Body of pancreas (tissue), 4 donors: Measurements from ENCODE around the gene GTF3C5. TPM values are rescaled to one million over a fixed set of nuclear protein-coding genes. Genes with fewer than 3 reads are reported as not detected.
"Not testable (repeated sequence)": the region's sequence is repeated elsewhere in the genome, so short reads cannot be mapped to it uniquely, and the experiment has no call there.

Source experiments
- ATAC-seq: fragments of 150-250 bp; one replicate; pipeline ENCODE4 v1.9.1; 2016
- DNase-seq, 4 donors: peaks; one replicate each; pipeline ENCODE4 v3.0.0-alpha.2; 2019
- H3K27ac ChIP-seq, 4 donors: fragments of 200-600 bp; sonication (generic); 1 replicate in 3 of 4; 2 replicates in 1 of 4; pipeline versions ENCODE4 v1.5.1 to v1.6.1; 2016 to 2019; ENCODE audit warnings: mild to moderate bottlenecking in 1 of 4, mixed read lengths in 1 of 4, moderate library complexity in 1 of 4
- H3K27me3 ChIP-seq, 2 donors: fragments of 200-600 bp; sonication (generic); one replicate each; pipeline ENCODE4 v1.6.0; 2016; ENCODE audit warnings: mild to moderate bottlenecking in 1 of 2
- H3K36me3 ChIP-seq, 2 donors: fragments of 200-600 bp; sonication (generic); replicated peaks in 1 of 2; 2 replicates each; pipeline ENCODE4 v1.5.1; 2016; ENCODE audit warnings: low read depth in 2 of 2; ENCODE audit not compliant: insufficient read depth in 1 of 2
- H3K4me1 ChIP-seq: fragments of 200-600 bp; sonication (generic); one replicate; pipeline ENCODE4 v1.6.0; 2016
- H3K4me3 ChIP-seq, 2 donors: fragments of 200-600 bp; sonication (generic); 1 replicate in 1 of 2; 2 replicates in 1 of 2; pipeline ENCODE4 v1.5.1; 2016 to 2019
- H3K9me3 ChIP-seq, 3 donors: fragments of 200-600 bp; sonication (generic); 1 replicate in 2 of 3; 2 replicates in 1 of 3; pipeline ENCODE4 v1.5.1; 2016
- CTCF ChIP-seq, 7 experiments: fragments of 450-650 bp in 4 of 7; fragments of 200-600 bp in 3 of 7; sonication (generic) in 3 of 7; IDR thresholded peaks; one replicate each; pipeline ENCODE4 v1.5.1; 2016 to 2019; ENCODE audit warnings: antibody characterized with exemption in 7 of 7
- POLR2A ChIP-seq, 3 donors: fragments of 450-650 bp; IDR thresholded peaks; one replicate each; pipeline ENCODE4 v1.6.1; 2016; ENCODE audit warnings: antibody characterized with exemption in 3 of 3, mild to moderate bottlenecking in 2 of 3
- WGBS, 2 donors: methylation state at CpG; one replicate each; pipeline ENCODE4 v1.1.5; 2017; 5-methylcytosine and 5-hydroxymethylcytosine counted together
- intact Hi-C: fragments of 100-400 bp; cut with DNase I; formaldehyde crosslinking; loops from one replicate; pipeline ENCODE4 v1.15.1; 2023
- total RNA-seq, 2 donors: library from RNA; depleted of rRNA; stranded (reverse); fragments of >200 nt; gene quantifications; one replicate each; pipeline ENCODE4 v1.1.0, GENCODE V29; 2016

The GTF3C5 gene
- total RNA-seq, 2 donors from 2014 or later: 43.1 to 57.7 TPM

- TF ChIP-seq CTCF (IDR thresholded peaks at IDR 0.05) (no peak), POLR2A (IDR thresholded peaks at IDR 0.05) (peak; percentile 48 to 68 (median 51))
- peak; percentile 55 to 74 (median 59) for DNase-seq
Observed at GRCh38 chr9:133067813-133068212, 37.0 kb downstream of the GTF3C5 start.

GRCh38 chr9:133068431-133068830 is 37.6 kb downstream of the GTF3C5 start:
- H3K27me3 ChIP-seq, intact Hi-C loops, H3K36me3 ChIP-seq, ATAC-seq, H3K9me3 ChIP-seq, H3K4me3 ChIP-seq: not testable (repeated sequence)
- peaks cover 22% of the 10 kb centered on the region for H3K4me1 ChIP-seq
- peak in 1 of 4 donors; percentile 15 for DNase-seq
- WGBS, 2 donors: 23% methylated on average over 3 of the region's 15 CpGs; no CpG with 5 or more reads in 1 of the 2 donors
- peak overlapping the region in 2 of 4 donors; percentile 36 to 81 for H3K27ac ChIP-seq

More at GRCh38 chr9:133067813-133068212, 37.0 kb downstream of the GTF3C5 start:
- 31 to 45% methylated on average over 10 to 11 of the region's 11 CpGs for WGBS, 2 donors
- peaks cover 0 to 2% of the 10 kb centered on the region in 2 donors for H3K36me3 ChIP-seq
- peaks cover 22% of the 10 kb centered on the region for H3K4me1 ChIP-seq
- no peaks in the 10 kb centered on the region for H3K9me3 ChIP-seq
- H3K27me3 ChIP-seq: no peaks in the 10 kb centered on the region
- intact Hi-C loops: no loop called here
- H3K27ac ChIP-seq: peak overlapping the region; percentile 1 to 81 (median 58)
- no peak for ATAC-seq
- no peak overlapping the region for H3K4me3 ChIP-seq

- 44 to 50% methylated on average over 7 to 17 of the region's 17 CpGs for WGBS, 2 donors
- peak overlapping the region in 3 of 4 donors; percentile 33 to 55 (median 52) for H3K27ac ChIP-seq
- TF ChIP-seq POLR2A (IDR thresholded peaks at IDR 0.05): peak; percentile 18 to 72 (median 69)
- H3K4me1 ChIP-seq: peaks cover 18% of the 10 kb centered on the region
- H3K27me3 ChIP-seq, H3K9me3 ChIP-seq, intact Hi-C loops, H3K4me3 ChIP-seq, H3K36me3 ChIP-seq: not testable (repeated sequence)
- ATAC-seq (peak; percentile 12), DNase-seq (peak; percentile 69 to 79 (median 72))
Observed at GRCh38 chr9:133070500-133070961, 39.7 kb downstream of the GTF3C5 start.

GRCh38 chr9:133070985-133071384 is 40.2 kb downstream of the GTF3C5 start:
- H3K9me3 ChIP-seq, intact Hi-C loops, H3K36me3 ChIP-seq, H3K27me3 ChIP-seq, H3K4me3 ChIP-seq, ATAC-seq: not testable (repeated sequence)
- peak in 2 of 4 donors; percentile 45 to 46 for DNase-seq
- WGBS, 2 donors: 40 to 58% methylated on average over 1 to 12 of the region's 31 CpGs
- peaks cover 19% of the 10 kb centered on the region for H3K4me1 ChIP-seq
- H3K27ac ChIP-seq: peak overlapping the region in 3 of 4 donors; percentile 33 to 55 (median 52)

- no peaks in the 10 kb centered on the region for H3K9me3 ChIP-seq
- intact Hi-C loops: no loop called here
- H3K4me1 ChIP-seq: peaks cover 24% of the 10 kb centered on the region
- no peaks in the 10 kb centered on the region for H3K27me3 ChIP-seq
- TF ChIP-seq CTCF (IDR thresholded peaks at IDR 0.05): no peak
- TF ChIP-seq POLR2A (IDR thresholded peaks at IDR 0.05): no peak
- H3K36me3 ChIP-seq: peaks cover 0 to 2% of the 10 kb centered on the region in 2 donors
- WGBS, 2 donors: 29 to 61% methylated on average over 5 to 8 of the region's 33 CpGs
- H3K4me3 ChIP-seq: no peak overlapping the region
- peak; percentile 7 for ATAC-seq
- peak in 3 of 4 donors; percentile 57 to 64 (median 60) for DNase-seq
- peak overlapping the region in 3 of 4 donors; percentile 52 to 65 (median 54) for H3K27ac ChIP-seq
Observed at GRCh38 chr9:133071484-133072150, 40.8 kb downstream of the GTF3C5 start.

DNA sequence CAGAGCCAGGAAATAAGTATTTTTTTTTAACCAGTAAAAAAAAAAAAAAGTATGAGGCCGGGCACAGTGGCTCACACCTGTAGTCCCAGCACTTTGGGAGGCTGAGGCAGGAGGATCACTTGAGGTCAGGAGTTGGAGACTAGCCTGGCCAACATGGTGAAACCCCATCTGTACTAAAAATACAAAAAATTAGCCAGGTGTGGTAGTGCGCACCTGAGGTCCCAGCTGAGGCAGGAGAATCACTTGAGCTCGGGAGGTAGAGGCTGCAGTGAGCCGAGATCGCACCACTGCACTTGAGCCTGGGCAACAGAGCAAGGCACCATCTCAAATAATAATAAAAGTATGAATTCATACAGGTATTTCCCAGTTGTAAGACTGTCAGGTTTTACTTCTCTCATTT is 41.4 kb downstream of the GTF3C5 start:
- H3K27me3 ChIP-seq, intact Hi-C loops, H3K9me3 ChIP-seq, H3K36me3 ChIP-seq, H3K4me3 ChIP-seq: not testable (repeated sequence)
- peak overlapping the region in 3 of 4 donors; percentile 52 to 65 (median 54) for H3K27ac ChIP-seq
- peak in 3 of 4 donors; percentile 53 to 61 (median 59) for DNase-seq
- peak in 1 of 3 donors; percentile 45 for TF ChIP-seq POLR2A (IDR thresholded peaks at IDR 0.05)
- WGBS, 2 donors: 40 to 42% methylated on average over 5 of the region's 5 CpGs
- H3K4me1 ChIP-seq: peaks cover 22% of the 10 kb centered on the region
- peak; percentile 8 for ATAC-seq
